Gastrocnemius medialis (tissue), 4 donors: ENCODE measurements around the gene ADRM1.

Experiments
- CTCF ChIP-seq, 5 experiments: fragments of 450-650 bp in 3 of 5; fragments of 200-600 bp in 2 of 5; sonication (generic) in 2 of 5; IDR thresholded peaks in 4 of 5; conservative IDR thresholded peaks in 1 of 5; 1 replicate in 4 of 5; 2 replicates in 1 of 5; pipeline ENCODE4 v1.5.1; 2016 to 2019; ENCODE audit warnings: antibody characterized with exemption in 5 of 5, mild to moderate bottlenecking in 3 of 5, moderate library complexity in 3 of 5
- POLR2A ChIP-seq, 2 donors: fragments of 450-650 bp; IDR thresholded peaks; one replicate each; pipeline ENCODE4 v1.6.1; 2017; ENCODE audit warnings: antibody characterized with exemption in 2 of 2, mild to moderate bottlenecking in 2 of 2, moderate library complexity in 2 of 2

GRCh38 chr20:62321975-62322374 lies 19.2 kb downstream of the ADRM1 start:
- TF ChIP-seq CTCF (IDR thresholded peaks at IDR 0.05 in 4 of 5, conservative IDR thresholded peaks at IDR 0.05 in 1 of 5) (no peak), POLR2A (IDR thresholded peaks at IDR 0.05) (no peak)
